ENCODE measurements around the gene CPZ.
"Not testable (repeated sequence)": the region's sequence is repeated elsewhere in the genome, so short reads cannot be mapped to it uniquely, and the experiment has no call there.

Gene CPZ

GRCh38 chr4:8613421-8614364 is 21.1 kb downstream of the CPZ start:
- no peak for DNase-seq

- no peak for DNase-seq
These were observed 22.0 kb downstream of the CPZ start for GRCh38 chr4:8614365-8615193.

- DNase-seq: no peak
These were observed 22.8 kb downstream of the CPZ start for GRCh38 chr4:8615366-8615765.

- no peak for DNase-seq
These were observed 23.6 kb downstream of the CPZ start for GRCh38 chr4:8615921-8616787.

- no peak for DNase-seq
These were observed 24.3 kb downstream of the CPZ start for GRCh38 chr4:8616831-8617230.

- no peak for DNase-seq
These were observed 25.0 kb downstream of the CPZ start for GRCh38 chr4:8617486-8618040.

- DNase-seq: no peak
These were observed 25.9 kb downstream of the CPZ start for GRCh38 chr4:8618421-8618820.

GRCh38 chr4:8618961-8619720 is 26.6 kb downstream of the CPZ start:
- DNase-seq: no peak

- not testable (repeated sequence) for DNase-seq
These were observed 28.6 kb downstream of the CPZ start for GRCh38 chr4:8621135-8621534.

- DNase-seq: not testable (repeated sequence)
These were observed 32.2 kb downstream of the CPZ start for GRCh38 chr4:8624601-8625272.

- DNase-seq: not testable (repeated sequence)
These were observed 37.8 kb downstream of the CPZ start for GRCh38 chr4:8630240-8630905.

- DNase-seq: not testable (repeated sequence)
These were observed 39.3 kb downstream of the CPZ start for GRCh38 chr4:8631896-8632295.

- DNase-seq: not testable (repeated sequence)
These were observed 42.2 kb downstream of the CPZ start for GRCh38 chr4:8634773-8635172.

GRCh38 chr4:8635897-8636554 is 43.5 kb downstream of the CPZ start:
- DNase-seq: not testable (repeated sequence)

- no peak for DNase-seq
These were observed 45.0 kb downstream of the CPZ start for GRCh38 chr4:8637456-8637984.

GRCh38 chr4:8639021-8639420 is 46.5 kb downstream of the CPZ start:
- no peak for DNase-seq

- DNase-seq: no peak
These were observed 47.5 kb downstream of the CPZ start for GRCh38 chr4:8639777-8640720.

GRCh38 chr4:8640816-8641215 is 48.3 kb downstream of the CPZ start:
- no peak for DNase-seq

Measured in DMS 273 treated with DMSO at 0.1 percent for 48 hours (cell line).